Measurements from ENCODE around the gene GALNT2. TPM values are rescaled to one million over a fixed set of nuclear protein-coding genes. Genes with fewer than 3 reads are reported as not detected.

Gene GALNT2
- total RNA-seq, result 67.9 TPM

DNA sequence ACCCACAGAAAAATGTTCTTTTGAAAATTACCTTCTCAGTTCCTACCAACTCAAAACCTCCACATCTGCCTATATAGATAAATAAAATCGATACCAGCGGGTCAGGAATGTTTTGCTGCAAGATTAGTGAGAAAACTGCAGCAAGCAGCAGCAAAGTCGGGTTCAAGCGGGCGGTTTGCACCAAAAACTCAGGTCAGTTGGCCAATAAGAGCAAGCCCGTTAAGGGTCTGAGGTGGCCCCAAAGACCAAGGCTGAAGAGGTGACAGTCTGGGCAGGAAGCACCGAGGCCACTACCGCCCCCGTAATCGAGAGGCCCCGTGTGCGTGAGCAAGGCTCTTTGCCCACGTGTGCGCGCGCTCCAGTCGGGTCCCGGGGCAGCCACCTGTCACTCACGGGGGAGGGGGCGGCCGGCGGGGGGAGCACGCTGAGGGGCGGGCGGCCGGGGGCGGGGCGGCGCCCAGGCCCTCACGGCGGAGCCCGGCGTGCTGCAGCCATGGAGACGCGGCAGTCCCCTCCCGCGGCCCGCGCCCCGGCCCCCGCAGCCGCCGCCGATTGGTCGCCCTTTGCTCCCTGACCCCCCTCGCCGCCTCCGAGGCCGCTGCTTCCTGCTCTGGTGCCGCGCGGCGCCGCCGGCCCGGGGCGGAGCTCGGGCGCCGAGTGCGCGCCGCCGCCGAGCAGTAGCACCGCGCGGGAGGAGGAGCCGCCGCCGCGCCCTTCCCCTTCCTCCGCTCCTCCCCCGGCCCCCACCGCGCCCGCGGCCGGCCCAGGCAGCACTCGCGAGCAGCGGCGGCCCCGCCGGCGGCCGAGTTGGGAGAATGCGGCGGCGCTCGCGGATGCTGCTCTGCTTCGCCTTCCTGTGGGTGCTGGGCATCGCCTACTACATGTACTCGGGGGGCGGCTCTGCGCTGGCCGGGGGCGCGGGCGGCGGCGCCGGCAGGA, at the start of gene GALNT2:
Gene GALNT2, plus strand, starts transcription at position 773 of the 939 bp plus-strand sequence. Its CDS starts 43 bp downstream, at position 816.
- peak; percentile 87 for DNase-seq (ENCODE audit: low spot score)

DNA sequence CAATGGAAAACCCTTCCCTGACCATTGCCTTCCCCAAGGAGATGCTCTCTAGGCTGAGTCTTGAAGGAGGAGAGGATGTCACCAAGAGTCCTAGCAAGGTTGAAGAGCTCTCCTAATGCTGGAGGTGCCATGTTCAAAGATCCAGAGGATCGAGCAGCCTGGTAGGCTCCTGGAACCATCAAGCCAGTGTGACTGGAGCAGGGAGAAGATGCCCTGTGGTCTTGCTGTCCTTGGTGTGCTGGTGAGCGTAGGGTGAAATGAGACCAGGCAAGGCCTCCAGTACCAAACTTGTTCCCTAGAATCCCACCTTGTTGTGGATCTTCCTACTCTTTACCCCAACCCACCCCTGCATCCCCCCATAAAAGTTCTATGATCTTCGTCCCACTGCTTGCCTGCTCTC, 46.6 kb upstream of the GALNT2 start:
- DNase-seq (ENCODE audit: low spot score), result no peak

DNA sequence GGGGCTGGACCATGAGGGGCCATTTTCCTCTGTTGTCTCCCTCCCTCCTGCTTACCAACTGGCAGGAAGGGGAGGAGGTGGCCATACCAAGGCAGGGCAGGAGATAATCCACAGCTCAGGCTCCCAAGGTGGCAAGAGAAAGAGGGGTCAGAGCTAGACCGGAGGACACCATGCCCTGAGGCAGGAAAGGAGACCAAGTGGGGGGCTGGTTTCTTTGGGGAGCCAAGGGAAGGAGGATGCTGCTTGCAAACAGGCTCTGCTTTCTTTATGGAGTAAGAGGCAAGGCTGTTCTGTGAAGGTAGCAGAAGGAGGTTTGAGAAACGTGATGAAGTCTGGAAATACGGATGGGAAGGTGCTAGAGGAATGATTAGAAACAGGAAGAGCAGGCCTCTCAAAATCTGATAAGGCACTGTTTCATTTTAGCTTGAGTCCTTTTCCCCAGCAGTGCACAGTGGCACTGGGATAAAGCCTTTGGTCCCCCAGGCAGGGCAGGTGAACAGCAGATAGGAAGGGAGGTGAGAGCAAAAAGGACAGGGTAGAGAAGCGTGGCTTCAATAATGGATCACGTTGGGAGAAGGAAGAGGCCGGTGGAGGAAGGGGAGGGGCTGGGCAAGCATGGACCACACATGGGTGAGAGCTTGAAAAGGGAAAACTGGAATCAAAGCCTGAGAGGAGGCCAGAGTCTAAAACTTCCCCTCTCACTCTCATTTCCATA, 44.2 kb upstream of the GALNT2 start:
- no peak for DNase-seq (ENCODE audit: low spot score)

DNA sequence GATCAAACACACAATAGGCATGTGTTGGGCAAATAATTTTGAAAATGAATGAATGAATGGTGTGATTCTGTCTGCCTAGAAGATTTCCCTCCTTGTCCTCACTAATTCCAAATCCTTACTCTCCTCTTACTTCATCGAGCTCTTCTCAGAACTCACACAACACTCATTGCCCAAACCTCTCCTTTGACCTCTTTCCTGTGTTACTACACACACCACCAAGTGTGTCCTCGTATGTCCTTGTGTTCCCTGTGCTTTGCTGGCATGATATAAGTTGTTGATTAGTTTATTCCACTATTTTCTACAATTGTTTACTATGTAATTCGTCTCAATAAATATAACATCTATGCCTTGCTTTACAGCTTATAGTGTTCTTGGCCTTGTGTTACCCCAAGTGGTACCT, 41.4 kb upstream of the GALNT2 start:
- DNase-seq (ENCODE audit: low spot score), result no peak

DNA sequence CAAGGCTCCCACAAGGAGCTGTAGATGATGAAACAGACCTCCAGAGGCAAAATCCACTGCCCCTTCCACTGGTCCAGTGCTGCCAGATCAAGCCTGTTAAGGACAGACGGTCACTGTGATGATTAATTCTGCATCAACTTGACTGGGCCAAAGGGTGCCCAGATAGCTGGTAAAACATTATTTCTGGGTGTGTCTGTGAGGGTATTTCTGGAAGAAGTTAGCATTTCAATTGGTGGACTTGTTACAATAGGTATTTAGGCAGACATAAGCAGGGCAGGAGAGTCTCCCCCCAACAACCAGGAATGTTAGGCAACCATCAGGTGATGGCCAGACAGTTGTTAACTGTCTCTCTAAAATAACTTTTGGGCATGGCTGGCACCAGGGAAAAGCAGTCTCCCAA, 40.9 kb upstream of the GALNT2 start:
- no peak for DNase-seq (ENCODE audit: low spot score)

DNA sequence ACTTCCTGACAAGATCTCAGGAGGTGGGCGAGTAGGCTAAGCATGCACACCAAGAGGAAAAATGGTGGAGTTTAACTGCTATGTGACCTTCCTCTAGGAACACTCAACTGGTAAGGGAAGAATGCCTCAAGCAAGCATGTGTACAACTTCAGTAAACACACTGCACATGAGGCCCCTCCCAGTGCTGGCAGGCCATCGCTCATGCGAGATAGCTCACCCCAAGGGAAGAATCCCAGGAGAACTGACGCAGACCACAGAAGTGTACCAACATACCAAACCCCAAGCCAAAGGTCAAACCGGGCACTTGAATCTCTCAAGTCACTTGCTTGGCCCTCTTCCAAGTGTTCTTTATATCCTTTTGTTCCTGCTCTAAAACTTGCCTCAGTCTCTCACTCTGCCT, 40.5 kb upstream of the GALNT2 start:
- no peak for DNase-seq (ENCODE audit: low spot score)

DNA sequence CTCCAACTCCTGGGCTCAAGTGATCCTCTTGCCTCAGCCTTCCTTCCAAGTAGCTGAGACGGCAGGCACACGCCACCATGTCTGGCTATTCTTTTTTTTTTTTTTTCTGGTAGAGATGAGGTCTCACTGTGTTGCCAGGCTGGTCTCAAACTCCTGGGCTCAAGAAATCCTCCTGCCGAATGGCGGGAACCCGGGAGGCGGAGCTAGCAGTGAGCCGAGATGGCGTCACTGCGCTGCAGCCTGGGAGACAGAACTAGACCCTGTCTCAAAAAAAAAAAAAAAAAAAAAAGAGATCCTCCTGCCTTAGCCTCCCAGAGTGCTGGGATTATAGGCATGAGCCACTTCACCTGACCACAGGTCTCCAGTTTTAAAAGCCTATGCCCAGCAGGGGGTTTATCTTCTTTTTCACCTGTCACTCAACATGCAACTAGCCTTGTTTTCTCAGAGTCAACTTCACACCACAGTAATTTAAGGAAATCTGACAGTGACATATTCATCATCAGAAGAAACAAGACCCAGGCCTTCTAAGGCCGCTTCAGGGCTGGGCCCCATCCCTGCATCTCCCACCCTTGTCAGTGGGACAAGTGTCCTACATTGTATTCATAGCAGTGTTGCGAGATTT, 38.3 kb upstream of the GALNT2 start:
- no peak for DNase-seq (ENCODE audit: low spot score)

DNA sequence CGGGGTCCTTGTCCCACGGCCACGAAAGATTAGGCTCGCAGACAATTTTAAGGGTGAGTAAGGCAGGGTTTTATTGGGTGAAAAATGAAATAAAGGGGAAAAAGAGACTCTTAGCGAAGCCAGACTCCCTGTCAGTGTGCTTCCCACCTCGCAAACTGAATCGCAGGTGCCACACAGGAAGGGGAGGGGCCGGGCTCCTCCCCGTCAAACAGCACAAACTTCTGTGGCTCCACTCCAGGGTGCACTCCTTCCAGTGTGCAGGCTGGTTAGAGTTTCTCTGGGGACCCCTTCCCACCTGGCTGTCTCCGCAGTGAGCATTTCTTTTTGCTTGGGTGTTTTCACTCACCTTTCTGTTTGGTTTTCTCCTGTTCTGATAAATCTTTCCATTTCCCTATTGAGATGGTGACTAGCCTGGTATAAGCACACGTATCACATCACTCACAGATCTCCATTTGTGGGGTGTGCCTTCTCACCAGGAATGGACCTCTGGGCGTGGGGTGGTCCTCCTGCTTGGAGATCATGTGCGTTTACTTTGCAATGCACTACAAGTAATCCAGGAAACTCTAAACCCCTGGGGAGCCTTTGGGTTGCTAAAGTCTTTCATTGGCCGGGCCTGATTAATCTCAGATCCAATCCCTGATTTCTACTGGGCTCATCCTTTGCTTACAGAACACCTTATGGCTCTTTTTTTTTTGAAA, 37.6 kb upstream of the GALNT2 start:
- DNase-seq (ENCODE audit: low spot score), result no peak

DNA sequence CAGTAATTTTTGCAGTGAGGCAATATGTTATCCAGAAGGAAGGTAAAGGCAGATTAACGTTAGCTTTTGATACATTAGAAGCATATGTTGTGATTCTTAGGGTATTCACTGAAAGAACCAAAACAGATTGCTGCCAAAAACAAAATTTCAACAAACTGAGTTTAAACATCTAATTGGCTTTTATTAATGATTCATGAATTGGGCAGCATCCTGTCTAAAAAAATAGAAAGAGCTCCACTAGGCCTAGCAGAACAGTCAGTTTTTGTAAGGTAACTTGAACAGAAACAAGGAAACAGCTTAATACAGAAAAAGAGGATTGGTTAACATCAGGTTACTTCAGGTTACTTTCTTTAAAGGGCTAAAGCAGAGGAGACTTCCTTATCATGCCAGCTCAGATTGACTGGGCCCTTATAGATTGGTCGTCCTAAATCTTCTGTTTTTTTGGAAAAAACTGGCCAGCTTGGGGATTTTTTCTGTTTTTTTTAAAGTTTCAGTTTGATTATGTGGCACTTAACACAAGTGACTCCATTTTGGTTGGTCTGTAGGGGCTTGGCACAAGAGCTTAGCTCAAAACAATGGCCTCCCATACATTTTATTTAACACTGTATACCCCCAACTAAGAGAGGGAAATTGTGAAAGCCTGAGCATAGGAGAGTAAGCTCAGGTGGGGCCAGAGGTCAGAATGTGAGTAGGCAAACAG, 36.8 kb upstream of the GALNT2 start:
- no peak for DNase-seq (ENCODE audit: low spot score)

DNA sequence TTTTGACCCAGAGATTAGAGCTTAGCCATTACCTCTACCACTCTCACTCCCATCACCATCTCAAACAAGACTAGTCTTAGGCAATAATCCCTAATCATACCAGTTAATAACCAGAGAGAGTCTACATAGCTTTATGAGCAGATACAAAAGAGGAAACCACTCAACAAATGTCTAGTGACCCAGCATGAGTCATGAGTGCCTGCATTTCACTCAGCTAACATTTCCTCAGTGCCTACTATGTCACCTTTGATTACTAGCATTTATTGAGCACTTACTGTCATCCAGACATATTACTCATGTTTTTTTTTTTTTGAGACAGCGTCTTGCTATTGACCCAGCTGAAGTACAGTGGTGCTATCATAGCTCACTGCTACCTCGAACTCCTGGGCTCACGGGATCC, 35.9 kb upstream of the GALNT2 start:
- no peak for DNase-seq (ENCODE audit: low spot score)

DNA sequence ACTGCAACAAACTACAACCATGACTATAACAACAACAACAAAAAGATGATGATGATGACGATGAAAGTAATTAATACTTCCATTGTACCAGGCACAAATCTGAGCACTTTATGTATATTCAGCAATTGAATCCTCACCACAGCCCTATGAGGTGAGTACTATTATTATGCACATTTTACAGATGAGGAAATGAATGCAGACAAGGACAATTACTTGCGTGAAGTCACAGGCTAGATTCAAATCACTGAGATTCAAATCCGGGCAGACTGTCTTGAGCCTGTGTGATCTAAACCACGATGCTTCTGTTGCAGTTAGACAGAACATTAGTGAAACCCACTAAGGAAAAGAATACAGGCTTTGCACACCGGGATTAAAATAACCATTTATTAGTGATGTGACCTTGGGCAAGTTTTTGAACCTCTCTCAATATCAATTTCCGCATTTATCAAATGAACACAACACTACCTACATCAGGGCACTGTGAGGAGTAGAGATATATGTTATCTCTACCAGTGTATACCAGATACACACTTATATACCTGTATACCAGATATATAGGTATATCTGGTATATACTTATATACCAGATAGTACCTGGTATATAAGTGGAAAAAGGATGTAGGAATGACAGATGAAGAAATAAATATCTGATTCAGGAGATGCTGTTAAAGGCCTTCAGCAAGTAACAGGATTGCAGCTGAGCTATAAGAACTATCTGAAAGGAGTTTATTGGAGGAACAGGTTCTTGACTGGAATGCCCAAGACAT, 34.3 kb upstream of the GALNT2 start:
- DNase-seq (ENCODE audit: low spot score), result no peak

DNA sequence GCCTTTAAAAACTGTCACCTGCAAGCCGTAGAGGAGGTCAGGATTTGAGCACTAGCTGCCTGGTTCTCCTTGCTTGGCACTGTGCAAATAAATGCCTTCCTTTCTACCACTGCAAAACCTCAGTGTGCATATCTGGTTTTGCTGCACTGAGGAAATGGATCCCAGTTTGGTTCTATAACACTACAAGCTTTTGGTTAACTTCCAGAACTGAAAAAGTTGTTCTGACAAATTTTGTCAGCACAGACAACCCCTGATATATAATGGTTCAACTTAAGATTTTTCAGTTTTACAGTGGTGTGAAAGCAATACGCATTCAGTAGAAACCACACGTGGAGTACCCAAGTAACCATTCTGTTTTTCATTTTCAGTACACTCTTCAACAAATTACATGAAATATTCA, 29.8 kb upstream of the GALNT2 start:
- no peak for DNase-seq (ENCODE audit: low spot score)

DNA sequence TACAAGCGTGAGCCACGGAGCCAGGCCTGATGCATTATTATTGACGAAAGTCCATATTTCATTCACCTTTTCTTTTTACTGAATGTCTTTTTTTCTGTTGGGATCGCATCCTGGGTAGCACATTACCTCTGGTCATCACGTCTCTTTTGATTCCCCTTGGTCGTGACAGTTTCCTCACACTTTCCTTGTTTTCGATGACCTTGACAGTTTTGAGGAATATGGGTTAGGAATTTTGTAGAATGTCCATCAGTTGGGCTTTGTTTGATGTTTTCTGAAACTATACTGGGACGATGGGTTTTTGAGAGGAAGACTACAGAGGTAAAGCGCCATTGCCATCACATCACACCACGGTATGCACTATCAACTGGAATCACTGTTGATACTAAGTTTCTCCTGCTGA, 26.6 kb upstream of the GALNT2 start:
- no peak for DNase-seq (ENCODE audit: low spot score)

DNA sequence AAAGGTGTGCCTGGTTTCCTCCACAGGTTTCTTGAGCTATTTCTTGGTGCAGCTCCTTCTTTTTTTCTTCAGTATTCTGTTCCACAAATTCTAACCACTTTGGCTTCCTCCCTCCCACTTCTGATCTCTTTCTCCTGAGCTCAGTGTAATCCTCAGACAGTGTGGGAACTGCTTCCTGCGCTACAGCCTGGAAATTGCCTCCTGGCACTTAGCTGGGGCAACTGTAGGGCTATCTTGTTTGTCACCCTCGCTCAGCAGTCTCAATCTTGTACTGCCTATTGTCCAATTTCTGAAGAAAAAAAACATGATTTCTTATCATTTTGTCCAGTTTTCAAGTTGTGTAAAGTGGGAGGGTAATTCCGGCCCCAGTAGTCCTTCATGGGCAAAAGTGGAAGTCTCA, 24.0 kb upstream of the GALNT2 start:
- no peak for DNase-seq (ENCODE audit: low spot score)

DNA sequence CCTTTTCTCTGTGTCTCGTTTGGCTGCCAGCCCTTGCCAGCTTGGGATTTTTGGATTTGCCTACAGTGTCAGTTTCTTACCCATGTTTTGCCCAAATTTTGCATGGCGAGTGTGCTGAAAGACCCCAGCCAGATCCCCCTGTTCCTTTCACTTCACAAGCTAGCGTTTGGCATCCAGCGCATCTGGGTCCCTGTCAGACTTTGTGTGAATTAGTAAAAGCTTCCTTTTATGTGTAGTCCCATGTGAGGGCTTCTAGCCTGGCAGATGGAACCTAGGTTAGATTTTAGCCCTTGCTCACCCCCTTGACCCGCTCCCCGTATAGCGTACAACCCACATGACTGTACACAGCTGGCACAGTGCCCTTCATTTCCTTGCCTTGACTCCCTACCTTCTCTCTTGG, 22.3 kb upstream of the GALNT2 start:
- DNase-seq (ENCODE audit: low spot score), result no peak

DNA sequence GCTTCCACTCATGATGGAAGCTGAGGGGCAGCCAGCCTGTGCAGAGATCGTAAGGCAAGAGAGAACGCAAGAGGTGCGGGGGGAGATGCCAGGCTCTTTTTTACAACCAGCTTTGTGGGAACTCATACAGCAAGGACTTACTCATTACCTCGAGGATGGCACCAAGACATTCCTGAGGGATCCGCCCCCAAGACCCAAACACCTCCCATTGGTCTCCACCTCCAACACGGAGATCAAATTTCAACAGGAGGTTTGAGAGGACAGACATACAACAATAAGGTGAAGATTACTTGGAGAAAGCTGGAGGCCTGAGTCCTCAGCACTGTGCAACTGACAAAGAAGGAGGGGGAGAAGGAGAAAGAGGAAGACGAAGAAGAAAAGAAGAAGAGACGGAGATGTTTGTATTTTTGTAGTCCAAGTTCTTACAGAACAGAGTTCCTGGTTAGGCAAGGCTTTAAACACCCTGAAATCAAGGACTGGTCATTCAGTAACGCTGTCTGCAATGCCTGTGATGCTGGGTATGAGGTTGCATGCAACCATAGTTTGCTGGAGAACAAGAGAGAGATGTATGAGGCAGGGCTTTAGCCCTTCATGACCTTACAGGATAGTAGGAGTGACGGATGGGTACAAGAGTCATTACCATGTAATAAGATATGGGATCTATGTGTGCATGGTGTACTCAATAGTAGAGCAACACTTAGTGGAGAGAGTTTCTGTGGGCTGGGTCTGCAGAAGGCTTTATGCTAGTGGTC, 19.7 kb upstream of the GALNT2 start:
- no peak for DNase-seq (ENCODE audit: low spot score)

DNA sequence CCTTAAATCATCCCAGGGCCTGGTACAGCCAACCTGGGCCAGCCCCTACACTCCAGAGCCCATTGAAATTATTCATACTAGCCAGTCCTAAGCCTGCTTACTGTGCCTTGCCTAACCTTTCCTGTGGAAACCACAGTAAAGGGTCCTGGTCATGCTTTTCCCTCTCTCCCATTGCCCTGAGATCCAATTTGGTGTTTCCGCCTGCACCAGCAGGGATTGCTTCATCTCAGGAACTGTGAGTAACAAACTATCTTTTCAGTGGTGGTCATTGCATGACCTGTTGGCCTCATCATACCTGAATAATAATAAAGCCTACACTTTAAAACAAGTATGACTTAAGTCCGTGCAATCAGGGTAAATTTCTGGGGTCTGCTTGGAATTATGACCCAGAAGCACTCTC, 18.7 kb upstream of the GALNT2 start:
- DNase-seq (ENCODE audit: low spot score), result no peak

DNA sequence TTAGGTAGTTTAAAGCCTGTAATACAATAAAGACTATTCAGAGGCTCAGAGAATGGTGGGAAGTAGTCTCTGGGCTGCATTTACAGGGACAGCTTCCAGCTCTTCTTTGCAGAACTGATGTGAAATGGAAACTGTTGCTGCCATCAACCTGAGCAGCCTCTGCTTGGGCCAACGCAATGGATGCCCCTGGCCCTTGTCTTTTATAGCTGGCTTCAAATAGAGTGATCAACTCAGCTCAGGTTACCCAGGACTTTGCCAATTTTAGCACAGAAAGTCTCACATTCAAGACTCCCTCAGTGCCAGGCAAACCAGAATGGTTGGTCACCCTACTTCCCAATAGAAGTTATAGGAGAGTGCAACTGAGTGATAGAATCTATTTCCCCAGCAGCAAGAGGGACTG, 18.1 kb upstream of the GALNT2 start:
- DNase-seq (ENCODE audit: low spot score), result no peak

DNA sequence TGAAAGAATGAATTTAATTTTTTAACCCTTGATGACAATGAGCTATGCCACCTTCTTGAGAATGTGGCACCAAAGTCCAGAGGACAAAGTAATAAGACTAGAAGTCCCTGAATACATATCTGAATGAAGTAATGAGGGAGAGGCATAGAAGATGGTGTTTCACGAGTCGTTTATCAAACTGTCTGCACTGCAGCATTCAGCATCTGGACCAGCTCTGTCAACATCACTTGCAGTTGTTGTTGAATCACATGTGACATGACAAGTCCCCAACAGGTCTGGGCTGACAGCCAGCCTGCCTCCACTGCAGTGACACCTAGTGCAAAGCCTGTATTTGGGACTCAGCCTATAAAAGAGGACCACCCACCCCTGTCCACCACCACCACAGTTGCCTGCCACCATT, 17.3 kb upstream of the GALNT2 start:
- DNase-seq (ENCODE audit: low spot score), result no peak

Measured in ureter (tissue), 1 donor.